HG02852 (cell line): ENCODE measurements around the gene SYNDIG1.
"Not testable (repeated sequence)": the region's sequence is repeated elsewhere in the genome, so short reads cannot be mapped to it uniquely, and the experiment has no call there.

Experiments
- ATAC-seq: cut with Tn5 transposase; IDR thresholded peaks from one replicate; pipeline ENCODE4 v1.9.1; 2021; ENCODE audit warnings: mild to moderate bottlenecking, moderate library complexity; ENCODE audit not compliant: unreplicated experiment

The SYNDIG1 gene

DNA sequence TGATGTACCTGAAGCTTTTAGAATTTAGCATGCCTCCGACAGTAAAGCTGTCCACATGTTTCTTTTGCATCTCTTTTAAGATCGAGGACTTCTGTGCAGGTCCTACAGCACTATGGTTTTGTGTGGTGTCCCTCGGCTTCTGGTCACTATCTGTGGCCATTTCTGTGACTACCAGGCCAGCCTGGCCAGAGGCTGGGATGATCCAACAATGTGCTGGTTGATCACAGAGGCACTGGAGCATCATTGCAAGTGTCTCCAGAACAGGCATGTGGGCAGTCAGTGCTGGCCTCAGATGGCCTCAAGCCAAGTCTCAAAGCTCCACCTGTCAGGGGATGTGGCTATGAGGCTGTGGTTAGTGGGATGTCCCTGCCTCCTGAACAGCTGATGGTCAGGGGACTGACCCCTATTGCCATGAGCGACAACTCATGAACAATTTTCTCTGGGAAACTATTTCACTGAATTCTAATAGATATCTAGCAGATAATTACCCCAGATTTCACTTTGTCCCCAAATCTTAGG, 136.6 kb downstream of the SYNDIG1 start:
- no peak for ATAC-seq

DNA sequence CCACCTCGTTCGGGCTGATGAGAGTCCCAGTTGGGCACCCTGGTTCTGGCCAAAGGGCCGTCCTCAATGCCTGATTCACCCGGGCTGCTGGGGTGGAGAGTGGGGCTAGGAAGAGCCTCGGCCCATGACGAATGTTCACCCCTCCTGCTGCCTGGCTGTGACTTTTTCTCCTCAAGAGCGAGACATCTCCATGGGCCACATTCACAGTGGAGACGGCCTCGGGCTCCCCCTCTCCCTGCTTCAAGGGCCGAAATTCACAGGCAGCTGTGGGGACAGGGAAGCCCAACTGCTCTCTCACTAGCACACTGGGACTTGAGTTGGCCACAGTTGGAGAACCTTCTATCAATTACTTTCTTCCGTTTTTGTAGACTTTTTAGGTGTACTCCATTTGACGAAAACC, 138.0 kb downstream of the SYNDIG1 start:
- ATAC-seq = no peak

DNA sequence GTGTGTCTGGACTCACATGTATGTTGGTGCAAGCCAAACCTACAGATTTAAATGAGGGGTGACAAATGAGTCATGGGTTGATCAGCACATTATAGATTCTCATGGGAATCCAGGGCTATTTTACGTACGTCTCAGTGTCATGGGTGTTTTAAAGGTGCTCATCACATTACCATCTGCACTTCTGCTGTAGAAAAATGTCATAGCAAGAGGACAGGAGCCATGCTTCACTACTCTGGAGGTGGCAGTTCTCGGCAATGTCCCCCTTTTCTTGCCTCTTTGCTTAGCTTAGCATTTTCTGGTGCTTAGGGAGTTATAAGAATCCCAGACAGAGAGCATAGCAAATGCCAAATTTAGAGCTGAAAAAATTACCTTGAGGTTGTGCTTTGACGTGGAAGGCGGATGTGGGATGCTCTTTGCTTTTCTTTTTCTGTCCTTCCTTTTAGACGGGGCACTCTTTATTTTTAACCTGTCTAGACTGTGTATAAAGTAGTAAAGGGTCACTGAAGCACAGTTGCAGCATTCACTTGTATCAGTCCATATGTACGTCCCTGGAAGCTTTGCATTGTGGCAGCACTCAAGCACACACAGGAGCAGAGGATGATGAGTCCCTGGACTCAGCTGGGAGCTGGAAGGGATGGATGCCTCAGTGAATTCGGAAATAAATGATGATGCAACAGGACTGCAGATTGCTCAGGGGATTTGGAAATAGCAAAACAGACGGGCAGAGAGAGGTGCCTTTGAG, 139.7 kb downstream of the SYNDIG1 start:
- ATAC-seq = peak; percentile 78

DNA sequence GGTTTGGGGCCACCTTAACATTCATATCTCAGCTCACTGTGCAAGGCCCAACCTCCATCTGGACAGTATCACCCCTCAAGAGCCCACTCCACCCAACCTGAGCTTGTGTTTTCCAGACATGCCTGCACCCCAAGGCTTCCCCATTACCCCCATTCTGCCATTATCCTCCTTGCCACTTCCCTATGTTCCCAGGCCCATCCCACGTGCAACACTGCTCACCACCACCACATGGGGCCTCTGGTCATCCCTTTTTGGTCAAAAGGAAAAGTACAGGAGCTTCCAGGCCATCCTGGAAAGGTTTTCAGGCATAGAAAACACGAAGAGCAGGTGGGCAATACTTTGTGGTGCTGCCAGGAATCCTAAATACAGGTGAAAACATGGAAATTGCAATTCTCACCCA, 140.3 kb downstream of the SYNDIG1 start:
- ATAC-seq = no peak

DNA sequence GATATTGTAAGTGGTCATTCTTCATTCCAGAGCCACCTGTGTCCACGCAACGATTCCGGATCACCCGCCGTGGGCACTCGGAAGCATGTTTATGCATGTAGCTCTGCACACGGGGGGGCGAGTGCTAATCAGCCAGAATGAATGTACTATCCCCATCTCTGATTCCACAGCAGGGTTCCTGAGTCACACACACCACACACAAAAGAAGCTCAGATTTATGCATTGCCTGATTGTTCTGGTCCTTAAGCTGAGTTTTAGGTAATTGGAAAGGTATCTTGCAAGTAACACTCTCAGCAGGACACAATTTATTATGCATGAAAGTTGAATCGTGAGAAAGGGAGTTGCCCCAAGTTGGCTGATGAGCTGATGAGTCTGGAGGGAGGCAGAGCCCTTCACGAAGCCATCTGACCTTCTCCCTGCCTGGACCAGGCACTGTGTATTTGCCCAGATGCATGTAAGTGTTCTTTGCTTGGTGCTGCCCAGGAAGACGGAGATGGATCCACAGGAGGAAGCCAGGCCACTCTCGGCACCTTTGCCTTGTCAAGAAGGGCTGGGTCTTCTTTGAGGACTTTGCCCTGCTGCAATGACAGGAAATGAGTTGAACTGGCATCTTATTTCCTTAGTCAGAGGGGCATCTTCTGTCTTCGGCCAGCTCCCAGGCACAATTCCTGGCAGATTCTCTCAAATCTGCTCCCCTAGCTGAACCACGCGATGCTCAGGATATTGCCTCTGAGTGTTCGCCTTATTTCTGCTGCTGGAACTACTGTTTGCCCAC, 141.1 kb downstream of the SYNDIG1 start:
- no peak for ATAC-seq

DNA sequence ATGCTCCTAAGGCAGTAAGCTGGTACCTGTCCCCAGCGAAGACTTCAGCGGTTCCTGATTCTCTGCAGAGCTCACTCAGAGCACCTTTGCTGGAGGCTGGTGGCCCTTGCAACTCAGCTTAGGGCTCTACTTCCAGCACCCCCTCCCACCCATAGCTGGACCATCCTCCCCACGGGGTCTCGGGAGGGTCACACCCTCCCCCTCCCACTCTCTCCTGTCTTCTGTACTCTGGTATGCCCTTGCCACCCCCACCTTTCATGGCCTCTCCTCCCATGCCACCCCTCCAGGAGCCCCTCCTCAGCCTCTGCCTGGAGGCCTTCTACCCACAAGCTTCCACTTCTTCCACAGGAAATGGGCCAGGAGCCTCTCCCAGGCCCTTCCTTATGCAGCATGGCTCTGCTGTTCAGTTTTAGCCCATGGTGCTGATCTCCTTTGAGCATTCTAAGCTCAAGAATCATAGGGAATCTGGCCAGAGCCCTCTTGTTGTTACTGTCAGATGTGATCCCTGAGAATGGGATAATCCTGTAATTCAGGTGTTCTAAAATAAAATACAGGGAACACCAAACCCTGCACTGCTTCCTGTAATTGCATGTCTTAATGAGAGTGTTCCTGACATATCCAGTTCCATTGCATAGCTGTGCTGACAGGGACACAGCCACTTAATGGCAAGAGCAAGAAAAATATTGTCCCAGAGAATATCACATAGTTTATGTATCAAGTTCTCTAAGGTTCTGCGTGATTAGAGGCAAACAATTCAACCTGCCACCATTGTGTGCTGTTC, 142.1 kb downstream of the SYNDIG1 start:
- ATAC-seq = no peak

DNA sequence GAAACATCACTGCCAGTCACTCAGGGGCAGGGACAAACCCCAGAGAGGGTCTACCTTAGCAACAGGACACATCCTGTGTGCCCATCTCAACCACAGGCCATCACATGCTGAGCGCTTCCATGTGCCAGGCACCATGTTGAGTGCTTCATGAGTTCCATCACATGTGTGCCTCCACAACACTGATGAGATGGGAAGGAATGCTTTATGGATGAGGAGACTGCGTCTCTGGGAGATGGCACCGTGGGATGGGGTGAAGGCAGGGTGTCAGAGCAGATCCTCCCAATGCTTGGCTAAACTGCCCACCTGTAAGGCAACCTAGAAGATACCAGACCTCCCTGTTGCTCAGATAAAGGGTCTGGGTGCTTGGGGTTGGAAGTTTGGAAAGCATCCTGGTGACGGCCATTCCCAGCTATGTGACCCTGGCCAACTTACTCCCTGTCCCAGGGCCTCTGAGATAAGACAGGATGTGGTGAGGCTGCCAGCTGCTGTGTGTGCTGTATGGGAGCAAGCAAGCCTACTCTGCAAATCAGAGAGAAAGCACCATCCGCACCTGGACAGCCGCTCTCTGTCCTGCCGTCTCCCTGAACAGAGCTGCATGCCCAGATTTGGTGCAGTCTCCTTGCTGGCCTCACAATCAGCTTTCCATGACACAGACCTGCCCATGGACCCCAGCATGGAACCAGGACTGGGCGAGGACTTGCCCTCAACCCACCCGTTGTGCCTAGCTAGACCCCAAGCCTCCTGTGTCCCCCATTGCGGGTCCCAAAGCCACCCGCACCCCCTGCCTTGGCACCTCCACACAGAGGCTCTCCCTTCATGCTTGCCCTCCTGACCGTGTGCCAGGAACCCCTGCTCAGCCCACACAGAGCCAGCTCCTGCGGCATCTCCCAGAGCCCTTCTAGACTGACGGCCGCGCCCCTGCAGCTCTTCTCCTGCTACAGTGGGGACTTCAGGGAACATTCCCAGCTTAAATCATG, 143.7 kb downstream of the SYNDIG1 start:
- ATAC-seq = no peak

DNA sequence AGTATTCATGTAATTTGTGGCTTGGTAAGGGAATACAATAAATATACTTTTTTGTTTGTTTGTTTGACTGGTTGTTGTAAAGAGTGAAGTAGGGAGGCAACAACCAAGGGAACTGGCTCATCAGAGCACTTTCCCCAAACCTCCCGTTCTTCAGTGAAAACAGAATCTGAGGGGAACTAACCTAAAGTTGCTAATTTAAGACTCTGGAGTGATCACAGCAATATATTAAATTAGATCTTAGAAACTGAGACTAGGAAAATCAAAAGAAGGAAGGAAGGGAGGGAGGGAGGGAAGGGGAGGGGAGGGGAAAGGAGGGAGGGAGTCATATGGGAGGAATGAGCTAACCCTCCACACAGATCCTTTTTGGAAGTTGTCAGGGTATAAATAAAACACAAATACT, 144.9 kb downstream of the SYNDIG1 start:
- no peak for ATAC-seq

DNA sequence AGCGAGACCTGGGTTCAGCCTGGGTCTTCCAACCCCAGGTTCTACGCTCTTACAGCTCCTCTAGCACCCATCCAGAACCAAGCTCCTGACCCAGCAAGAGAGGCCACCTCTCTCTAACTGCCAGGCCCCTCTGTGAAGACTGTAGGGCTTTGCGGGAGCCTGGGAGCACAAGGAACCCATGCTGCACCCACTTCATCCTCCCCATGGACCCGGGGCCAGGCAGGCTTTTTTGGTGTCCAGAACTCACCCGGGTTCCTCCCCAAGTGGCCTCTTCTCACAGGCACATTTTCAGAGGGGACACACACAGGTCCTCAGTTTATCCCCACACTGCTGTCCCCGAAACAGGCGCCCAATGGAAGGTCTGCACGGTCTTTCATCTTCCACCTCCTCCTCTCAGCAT, 145.9 kb downstream of the SYNDIG1 start:
- no peak for ATAC-seq

DNA sequence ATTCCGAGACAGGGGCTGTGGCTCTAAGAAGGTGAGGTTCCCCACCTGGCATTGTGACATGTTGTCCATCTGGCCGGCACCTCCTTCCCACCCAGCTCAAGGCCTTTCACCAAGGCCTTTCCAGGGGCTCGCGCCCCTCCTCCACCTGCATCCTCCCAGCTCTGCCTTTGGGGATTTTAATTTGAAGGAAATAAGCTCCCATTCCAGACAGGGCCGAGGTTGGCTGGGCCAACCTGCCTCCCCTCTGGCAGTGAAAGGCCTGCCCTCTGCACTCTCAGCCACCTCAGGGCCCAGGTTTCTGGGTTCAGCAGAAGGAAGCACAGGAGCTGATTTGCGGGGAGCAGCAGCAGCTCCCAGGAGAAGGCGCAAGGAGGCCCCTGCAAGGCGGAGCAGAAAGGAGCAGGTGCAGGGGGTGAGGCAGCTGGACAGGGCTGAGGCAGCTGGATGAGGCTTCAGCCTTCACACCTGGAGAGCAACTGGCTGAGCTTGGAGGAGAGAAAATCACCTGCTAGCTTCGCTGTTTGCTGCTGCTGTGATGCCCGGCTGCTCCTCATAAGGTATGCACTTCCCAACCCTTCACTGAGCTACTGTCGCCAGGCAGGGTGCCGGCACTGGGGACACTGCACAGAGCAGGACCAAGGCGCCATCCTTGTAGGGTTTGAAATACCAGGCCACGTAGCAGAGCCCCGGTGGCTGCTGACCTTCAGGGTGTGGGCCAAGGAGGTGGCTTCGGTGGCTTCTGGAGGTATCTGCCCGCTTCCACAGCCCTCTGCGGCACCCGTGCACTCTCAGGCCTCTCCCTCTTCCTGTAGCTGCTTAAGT, 147.0 kb downstream of the SYNDIG1 start:
- no peak for ATAC-seq

DNA sequence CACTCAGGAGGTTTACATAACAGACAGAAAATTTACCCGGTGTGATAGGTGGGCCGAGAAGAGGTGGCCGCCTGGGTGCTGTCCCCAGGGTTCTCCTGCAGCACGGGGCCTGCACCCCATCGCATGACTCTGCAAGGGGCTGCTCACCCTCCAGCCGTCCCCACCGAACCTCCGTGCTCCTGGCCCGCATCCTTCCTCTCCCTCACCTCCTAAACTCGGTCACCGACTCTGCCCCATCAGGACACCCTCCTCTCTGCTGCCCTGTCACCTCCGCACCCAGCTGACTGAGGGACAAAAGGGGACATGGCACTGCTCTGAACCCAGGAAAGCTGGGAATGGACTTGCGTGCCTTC, 147.6 kb downstream of the SYNDIG1 start:
- no peak for ATAC-seq

DNA sequence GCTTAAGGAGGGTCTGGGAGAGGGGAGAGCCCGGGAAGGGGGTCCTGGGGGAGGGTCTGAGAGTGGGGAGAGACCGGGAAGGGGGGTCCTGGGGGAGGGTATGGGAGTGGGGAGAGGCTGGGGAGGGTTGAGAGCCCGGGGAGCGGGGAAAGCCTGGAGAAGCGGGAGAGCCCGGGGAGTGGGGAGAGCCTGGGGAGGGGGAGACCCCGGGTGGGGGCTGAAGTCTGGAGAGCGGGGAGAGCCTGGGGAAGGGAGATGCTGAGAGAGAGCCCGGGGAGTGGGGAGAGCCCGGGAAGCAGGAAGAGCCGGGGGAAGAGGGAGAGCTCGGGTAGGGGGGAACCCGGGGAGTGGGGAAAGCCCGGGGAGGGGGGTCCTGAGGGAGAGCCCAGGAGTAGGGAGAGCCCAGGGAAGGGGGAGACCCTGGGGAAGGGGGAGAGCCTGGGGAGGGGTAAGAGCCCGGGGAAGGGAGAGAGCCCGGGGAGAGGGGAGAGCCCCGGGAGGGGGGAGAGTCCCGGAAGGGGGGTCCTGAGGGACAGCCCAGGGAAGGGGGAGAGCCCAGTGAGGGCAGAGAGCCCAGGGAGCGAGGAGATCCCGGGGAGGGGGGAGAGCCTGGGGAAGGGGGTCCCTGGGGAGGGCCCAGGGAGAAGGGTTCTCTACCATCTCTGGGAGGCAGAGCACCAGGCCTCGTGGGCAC, 148.5 kb downstream of the SYNDIG1 start:
- no peak for ATAC-seq

DNA sequence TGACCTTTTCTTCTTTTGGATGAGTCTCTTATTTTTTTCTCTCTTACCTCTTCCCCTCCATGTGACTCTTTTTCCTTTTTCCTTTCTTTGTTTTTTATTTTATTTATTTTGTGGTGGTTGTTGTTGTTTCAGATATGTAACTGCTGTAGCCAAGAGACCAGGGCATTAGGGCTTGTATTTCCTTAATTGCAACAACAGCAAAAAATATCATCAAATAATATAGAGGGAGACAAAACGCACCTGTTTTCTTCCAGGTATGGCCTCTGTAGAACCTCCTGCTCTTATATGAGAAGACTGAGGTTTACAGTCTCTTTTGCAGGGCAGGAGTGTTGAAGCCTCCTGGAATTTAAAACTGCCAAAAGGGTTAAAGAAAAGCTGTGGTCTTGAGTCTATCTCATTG, 149.3 kb downstream of the SYNDIG1 start:
- no peak for ATAC-seq

DNA sequence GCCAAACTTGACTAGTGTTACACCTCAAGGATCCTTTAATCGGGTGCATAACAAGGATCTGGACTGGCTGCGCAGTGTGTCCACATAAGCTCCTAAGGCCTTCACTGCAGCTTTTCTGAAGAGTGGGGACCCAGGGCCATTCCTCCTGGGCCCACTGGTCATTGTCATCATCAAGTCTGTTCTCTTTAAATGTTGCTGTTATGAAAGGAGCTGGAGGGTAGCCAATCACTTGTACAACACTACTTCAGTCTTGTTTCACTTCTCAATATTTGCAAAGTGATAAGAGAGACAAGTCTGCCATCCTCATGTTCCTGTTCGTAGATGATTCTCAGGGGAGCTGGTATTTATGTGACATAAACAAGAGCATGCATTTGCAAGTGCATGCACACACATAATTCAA, 149.8 kb downstream of the SYNDIG1 start:
- ATAC-seq = no peak

DNA sequence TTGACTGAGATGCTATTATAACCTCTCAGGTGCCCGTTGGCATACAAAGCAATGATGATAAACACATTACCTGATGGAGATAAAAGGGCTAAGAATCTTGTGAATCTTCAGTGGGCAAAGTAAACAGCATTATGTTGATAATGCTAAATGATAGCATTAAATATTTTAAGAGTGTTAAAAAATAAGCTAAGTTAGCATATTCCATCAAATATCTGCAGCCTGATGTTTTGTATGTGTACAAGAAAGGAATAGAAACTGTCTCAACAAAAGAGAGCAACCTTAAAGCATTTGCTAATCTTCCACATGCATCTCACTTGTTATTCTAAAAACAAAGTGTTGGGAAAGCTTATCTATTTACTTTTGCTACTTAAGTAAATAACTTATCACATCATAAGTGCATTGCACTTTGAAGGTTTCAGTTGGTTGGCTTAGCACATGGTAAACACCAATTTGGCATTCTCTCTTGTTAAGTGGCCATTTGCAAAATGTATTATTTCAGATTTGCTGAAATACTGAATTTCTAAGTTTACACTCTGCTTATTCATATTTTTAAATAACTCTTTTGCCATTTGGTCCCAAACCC, 151.6 kb downstream of the SYNDIG1 start:
- no peak for ATAC-seq

DNA sequence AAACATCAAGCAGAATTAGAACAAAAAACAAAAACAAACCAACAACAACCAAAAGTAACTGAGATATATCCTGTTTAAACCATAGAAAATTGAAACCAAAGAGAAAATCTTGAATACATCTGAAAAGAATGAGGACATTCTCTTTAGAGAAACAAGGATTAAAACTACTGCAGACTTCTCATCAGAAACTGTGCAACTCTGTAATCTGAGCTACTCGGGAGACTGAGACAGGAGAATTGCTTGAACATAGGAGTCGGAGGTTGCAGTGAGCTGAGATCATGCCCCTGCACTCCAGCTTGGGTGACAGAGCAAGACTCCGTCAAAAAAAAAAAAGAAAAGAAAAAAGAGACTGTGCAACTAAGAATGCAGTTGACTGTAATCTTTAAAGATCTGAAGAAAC, 153.4 kb downstream of the SYNDIG1 start:
- ATAC-seq = no peak

DNA sequence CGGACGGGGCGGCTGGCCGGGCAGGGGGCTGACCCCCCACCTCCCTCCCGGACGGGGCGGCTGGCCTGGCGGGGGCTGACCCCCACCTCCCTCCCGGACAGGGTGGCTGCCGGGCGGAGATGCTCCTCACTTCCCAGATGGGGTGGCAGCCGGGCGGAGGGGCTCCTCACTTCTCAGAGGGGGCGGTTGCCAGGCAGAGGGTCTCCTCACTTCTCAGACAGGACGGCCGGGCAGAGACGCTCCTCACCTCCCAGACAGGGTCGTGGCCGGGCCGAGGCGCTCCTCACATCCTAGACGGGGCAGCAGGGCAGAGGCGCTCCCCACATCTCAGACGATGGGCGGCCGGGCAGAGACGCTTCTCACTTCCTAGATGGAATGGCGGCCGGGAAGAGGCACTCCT, 156.7 kb downstream of the SYNDIG1 start:
- not testable (repeated sequence) for ATAC-seq

DNA sequence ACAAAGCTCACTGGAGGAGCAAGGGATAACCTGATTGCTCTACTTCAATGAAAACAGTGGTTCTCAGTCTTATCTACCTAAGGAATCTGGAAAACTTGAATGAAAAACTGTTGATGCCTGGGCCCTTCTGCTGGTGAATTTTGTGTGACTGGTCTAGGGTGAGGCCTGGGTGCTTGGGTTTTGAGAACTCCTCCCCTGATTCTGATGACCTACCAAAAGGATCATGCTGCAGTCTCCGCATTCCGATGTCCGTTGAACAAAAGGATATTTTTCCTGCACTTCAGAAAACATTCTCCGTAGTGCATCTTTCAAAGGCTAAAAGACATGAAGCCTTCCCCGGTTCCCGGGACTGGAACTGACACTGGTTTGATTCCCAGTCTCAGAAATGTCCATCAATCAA, 157.9 kb downstream of the SYNDIG1 start:
- no peak for ATAC-seq

DNA sequence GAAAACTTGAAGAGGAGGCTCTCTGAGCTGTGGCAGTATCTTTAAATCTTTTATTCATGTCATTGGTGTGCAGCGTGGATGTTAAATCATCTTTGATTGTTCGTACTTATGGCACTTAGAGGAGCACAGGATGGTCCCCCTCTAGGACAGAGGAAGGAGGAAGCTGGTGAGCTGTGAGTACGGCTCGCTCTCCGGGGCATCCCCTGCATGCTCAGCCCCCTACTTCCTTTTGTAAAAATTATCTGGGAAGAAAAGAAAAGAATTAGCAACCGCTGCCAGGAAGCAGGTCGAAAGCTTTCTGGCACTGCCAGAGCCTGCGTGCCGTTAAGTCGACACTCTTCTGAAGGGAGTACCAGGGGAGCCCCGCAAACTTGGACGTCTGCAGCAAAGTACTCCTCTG, 158.5 kb downstream of the SYNDIG1 start:
- no peak for ATAC-seq
